Posterior vena cava (tissue), 2 donors: Measurements from ENCODE around the gene NUP93. TPM values are rescaled to one million over a fixed set of nuclear protein-coding genes. Genes with fewer than 3 reads are reported as not detected.

Experiments
- DNase-seq: peaks from one replicate; pipeline ENCODE4 v3.0.0-alpha.2; 2020; ENCODE audit warnings: low spot score
- intact Hi-C, 2 donors: fragments of 100-400 bp; cut with DNase I; formaldehyde crosslinking; loops; one replicate each; pipeline versions ENCODE4 v1.14.1 to v1.14.2; 2022 to 2023
- microRNA-seq, 2 donors: library from miRNA; unstranded; fragments of <30 nt; microRNA quantifications; one replicate each; pipeline ENCODE4 v1.2.0, GENCODE V29; 2020 to 2021; ENCODE audit warnings: borderline microRNAs expressed in 2 of 2
- total RNA-seq, 2 donors: library from RNA; stranded (reverse); fragmentation: NEBNext Ultra II Directional; extraction: Animal tissue kit (Norgen Biotek cat#: 25700); gene quantifications; one replicate each; pipeline ENCODE4 v1.2.1, GENCODE V29; 2021
- donor health status: DM: yes; HTN: yes; CAD: no.
- donor health status: DM: yes; HTN: yes; CAD: no.

The NUP93 gene
- total RNA-seq, 2 donors from 2014 or later = 42.8 to 54.7 TPM

DNA sequence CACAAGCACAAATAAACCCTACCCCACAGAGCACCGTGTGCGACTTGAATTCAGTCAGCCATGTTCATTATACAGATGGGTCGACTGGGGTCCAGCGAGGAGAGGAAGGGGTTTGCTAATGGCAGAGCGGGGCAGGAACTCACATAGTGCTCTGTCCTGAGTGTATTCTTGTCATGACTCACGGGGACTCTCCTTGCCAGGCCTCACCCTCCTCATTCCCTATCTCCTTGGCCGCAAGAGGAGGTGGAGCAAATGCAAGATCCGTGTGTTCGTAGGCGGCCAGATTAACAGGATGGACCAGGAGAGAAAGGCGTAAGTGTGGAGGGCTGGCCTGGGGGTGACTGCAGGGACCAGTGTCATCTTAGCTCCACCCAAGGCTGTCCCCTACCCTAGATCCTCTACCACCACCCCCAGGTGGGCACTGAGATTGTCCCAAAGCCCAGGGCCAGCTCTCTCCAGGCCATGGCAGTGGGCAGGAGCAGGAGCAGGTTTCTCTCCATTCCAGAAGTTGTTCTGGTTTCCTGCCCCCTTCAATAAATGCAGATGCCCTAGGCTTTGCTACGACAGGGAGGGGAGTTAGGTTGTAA, 164.5 kb downstream of the NUP93 start:
- intact Hi-C loops = no loop called here
- no peak for DNase-seq

DNA sequence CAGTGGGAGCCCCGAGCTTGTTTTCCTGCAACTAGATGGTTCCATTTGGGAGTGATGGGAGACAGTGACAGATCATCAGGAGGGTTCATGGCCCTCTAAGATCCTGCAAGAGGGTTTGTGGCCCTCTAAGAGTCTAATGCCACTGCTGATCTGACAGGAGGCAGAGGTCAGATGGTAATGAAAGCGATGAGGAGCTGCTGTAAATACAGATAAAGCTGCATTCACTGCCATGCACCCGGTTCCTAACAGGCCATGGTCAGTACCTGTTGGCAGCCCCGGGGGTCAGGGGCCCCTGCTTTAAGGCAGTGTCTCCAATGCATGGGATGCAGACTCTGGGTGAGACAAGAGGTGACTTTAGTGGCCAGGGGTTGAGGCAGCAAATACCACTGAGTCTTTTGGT, 165.9 kb downstream of the NUP93 start:
- intact Hi-C loops = no loop called here
- DNase-seq = no peak

DNA sequence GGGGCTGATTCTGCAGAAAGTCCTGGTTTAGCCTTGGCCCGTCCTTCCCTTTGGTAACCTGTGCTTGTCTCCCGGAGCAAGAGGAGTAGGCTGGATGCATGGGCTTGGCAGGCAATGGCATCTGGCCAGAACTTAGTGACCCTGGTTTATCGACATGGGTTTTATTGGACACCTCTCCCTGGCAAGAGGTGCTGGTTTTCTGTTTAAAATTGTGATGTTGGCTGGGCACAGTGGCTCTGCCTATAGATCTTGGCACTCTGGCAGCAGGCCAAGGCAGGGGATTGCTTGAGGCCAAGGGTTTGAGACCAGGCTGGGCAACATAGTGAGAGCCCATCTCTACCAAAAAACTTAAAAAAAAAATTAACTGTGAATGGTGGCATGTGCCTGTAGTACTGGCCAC, 166.3 kb downstream of the NUP93 start:
- intact Hi-C loops = no loop called here
- DNase-seq = no peak

DNA sequence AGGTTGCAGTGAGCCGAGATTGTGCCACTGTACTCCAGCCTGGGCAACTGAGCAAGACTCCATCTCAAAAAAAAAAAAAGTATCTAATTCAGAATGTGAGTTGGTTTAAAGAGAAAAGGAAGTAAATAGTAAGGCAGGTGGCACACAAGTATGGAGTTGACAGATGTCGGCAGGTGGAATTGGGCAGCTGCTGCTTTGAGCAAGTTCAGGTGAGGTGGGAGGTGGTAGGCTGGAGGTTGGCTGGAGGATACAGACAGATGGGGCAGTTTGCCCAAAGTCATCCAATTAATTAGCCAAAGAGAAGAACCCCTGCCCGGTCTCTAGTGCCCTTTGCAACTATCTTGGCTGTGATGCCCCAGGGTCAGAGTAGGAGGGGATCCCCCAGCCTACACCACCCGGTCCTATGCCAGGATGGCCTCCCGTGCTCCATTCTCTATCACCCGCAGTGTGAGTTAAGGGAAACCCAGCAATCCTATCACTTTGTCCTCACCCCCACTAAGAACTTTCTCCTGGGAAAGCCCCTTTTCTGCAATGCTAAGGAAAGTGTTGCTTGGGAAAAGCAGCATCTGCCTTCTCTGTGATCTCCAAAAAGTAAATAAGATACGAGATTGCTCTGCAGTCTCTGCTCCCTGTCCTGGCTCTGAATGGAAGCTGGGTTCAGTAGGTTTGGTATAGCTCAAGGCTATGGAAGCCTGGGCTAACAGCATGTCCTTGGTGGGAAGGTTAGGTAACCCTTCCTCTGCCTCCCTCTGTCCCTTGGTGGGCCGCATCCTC, 167.3 kb downstream of the NUP93 start:
- intact Hi-C loops = no loop called here
- no peak for DNase-seq

DNA sequence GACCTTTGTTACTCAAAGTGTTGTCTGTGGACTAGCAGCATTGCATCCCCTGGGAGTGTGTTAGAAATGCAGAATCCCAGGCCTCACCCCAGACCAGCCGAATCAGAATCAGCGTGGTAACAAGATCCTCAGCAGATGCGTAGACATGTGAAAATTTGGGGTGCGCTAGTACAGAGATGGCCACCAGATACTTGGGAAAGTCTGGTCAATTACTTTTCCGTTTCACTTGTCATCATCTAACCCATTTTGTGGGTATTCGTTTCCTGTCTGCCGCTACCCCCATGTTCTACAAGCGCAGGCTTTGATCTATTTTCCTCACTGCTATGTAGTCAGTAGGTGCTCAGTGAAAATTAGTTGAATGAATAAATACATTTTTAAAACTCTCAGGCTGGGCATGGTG, 168.9 kb downstream of the NUP93 start:
- DNase-seq = no peak
- intact Hi-C loops = no loop called here

Small RNA genes within 50 kb of the gene (microRNA-seq; reads per million reads assigned to microRNA genes)
- 0.65 to 2.6 reads per million in 2 donors for gene MIR138-2

Other genes starting within 250 kb of the NUP93 start
- gene BBS2, start 210.1 kb upstream of the NUP93 start, total RNA-seq = 10 to 100 TPM; 30.5 to 36.5 TPM
- not detected for gene MT4, start 165.1 kb upstream of the NUP93 start, total RNA-seq
- gene MT3, start 140.6 kb upstream of the NUP93 start, total RNA-seq = not detected
- 1,000 to 10,000 TPM in 1 of 2 donors, 100 to 1,000 TPM in 1; 643 to 1,788 TPM for gene MT2A, start 121.5 kb upstream of the NUP93 start, total RNA-seq
- 100 to 1,000 TPM; 240 to 379 TPM for gene MT1E, start 104.3 kb upstream of the NUP93 start, total RNA-seq
- gene MT1M, start 97.5 kb upstream of the NUP93 start, total RNA-seq = 100 to 1,000 TPM in 1 of 2 donors, 10 to 100 TPM in 1; 82.2 to 146 TPM
- gene MT1A, start 91.5 kb upstream of the NUP93 start, total RNA-seq = 100 to 1,000 TPM in 1 of 2 donors, 10 to 100 TPM in 1; 52.7 to 104 TPM
- not detected for gene MT1B, start 78.2 kb upstream of the NUP93 start, total RNA-seq
- gene MT1F, start 72.2 kb upstream of the NUP93 start, total RNA-seq = 10 to 100 TPM in 1 of 2 donors, 1 to 10 TPM in 1; 9.1 to 10.6 TPM
- 10 to 100 TPM; 14.0 to 26.7 TPM for gene MT1G, start 62.1 kb upstream of the NUP93 start, total RNA-seq
- gene MT1H, start 60.3 kb upstream of the NUP93 start, total RNA-seq = 1 to 10 TPM in 1 of 2 donors, not detected in 1; 2.0 TPM
- 100 to 1,000 TPM; 459 to 753 TPM for gene MT1X, start 47.7 kb upstream of the NUP93 start, total RNA-seq
- gene SLC12A3, start 135.1 kb downstream of the NUP93 start, total RNA-seq = not detected
- gene HERPUD1, start 202.0 kb downstream of the NUP93 start, total RNA-seq = 100 to 1,000 TPM in 1 of 2 donors, 10 to 100 TPM in 1; 99.7 to 106 TPM
- under 1 TPM in 1 of 2 donors, not detected in 1; 0.60 TPM for gene CETP, start 231.8 kb downstream of the NUP93 start, total RNA-seq